Mesenchymal stem cell (in vitro differentiated cells and primary cell): ENCODE measurements around the gene MRE11.
A peak's percentile ranks its signal among the peaks of the same experiment; 100 is the strongest.
"Not testable (repeated sequence)": the region's sequence is repeated elsewhere in the genome, so short reads cannot be mapped to it uniquely, and the experiment has no call there.

ENCODE experiments used
- DNase-seq: peaks from one replicate; pipeline ENCODE4 v3.0.0-alpha.2; 2013
- H2AFZ ChIP-seq: one replicate; pipeline ENCODE4 v1.6.1; 2013; ENCODE audit warnings: low read depth, mild to moderate bottlenecking, control low read depth, inconsistent platforms, low read length, moderate library complexity
- H2AK5ac ChIP-seq: 2 replicates; pipeline ENCODE4 v1.6.1; 2013; ENCODE audit warnings: low read length, moderate library complexity, mild to moderate bottlenecking, inconsistent platforms; ENCODE audit not compliant: severe bottlenecking
- H2BK120ac ChIP-seq: one replicate; pipeline ENCODE4 v1.6.1; 2013; ENCODE audit warnings: low read depth, mild to moderate bottlenecking, inconsistent platforms, low read length, moderate library complexity
- H2BK12ac ChIP-seq, 2 experiments: one replicate each; pipeline ENCODE4 v1.6.1; 2013; ENCODE audit warnings: inconsistent platforms in 2 of 2, low read length in 2 of 2, mild to moderate bottlenecking in 2 of 2, moderate library complexity in 2 of 2, control low read depth in 1 of 2
- H2BK15ac ChIP-seq: one replicate; pipeline ENCODE4 v1.6.1; 2013; ENCODE audit warnings: mild to moderate bottlenecking, low read depth, inconsistent platforms; ENCODE audit not compliant: poor library complexity, severe bottlenecking
- H2BK5ac ChIP-seq: 2 replicates; pipeline ENCODE4 v1.6.1; 2013; ENCODE audit warnings: low read depth, mild to moderate bottlenecking, low read length, control low read depth, inconsistent platforms; ENCODE audit not compliant: poor library complexity, severe bottlenecking
- H3K14ac ChIP-seq, 2 experiments: one replicate each; pipeline ENCODE4 v1.6.1; 2013; ENCODE audit warnings: inconsistent platforms in 2 of 2, low read length in 2 of 2, control low read depth in 1 of 2, mild to moderate bottlenecking in 1 of 2, moderate library complexity in 1 of 2
- H3K18ac ChIP-seq, 2 experiments: one replicate each; pipeline ENCODE4 v1.6.1; 2013; ENCODE audit warnings: inconsistent platforms in 2 of 2, low read length in 2 of 2, control low read depth in 1 of 2, low read depth in 1 of 2, mild to moderate bottlenecking in 1 of 2
- H3K23ac ChIP-seq, 2 experiments: one replicate each; pipeline ENCODE4 v1.6.1; 2013; ENCODE audit warnings: inconsistent platforms in 2 of 2, low read length in 2 of 2, mild to moderate bottlenecking in 2 of 2, moderate library complexity in 2 of 2, control low read depth in 1 of 2
- H3K27ac ChIP-seq: 2 replicates; pipeline ENCODE4 v1.5.1; 2013; ENCODE audit warnings: mild to moderate bottlenecking, moderate library complexity, low read length, control low read depth, inconsistent platforms; ENCODE audit not compliant: poor library complexity, severe bottlenecking
- H3K27me3 ChIP-seq, 2 experiments: 2 replicates each; pipeline versions ENCODE4 v1.6.1 to v1.7.0; 2013; ENCODE audit warnings: low read length in 2 of 2, mild to moderate bottlenecking in 2 of 2, moderate library complexity in 2 of 2, control low read depth in 1 of 2, inconsistent platforms in 1 of 2; ENCODE audit not compliant: control insufficient read depth in 1 of 2, insufficient read depth in 1 of 2
- H3K36me3 ChIP-seq, 2 experiments: 2 replicates each; pipeline versions ENCODE4 v1.6.1 to v1.7.0; 2013; ENCODE audit warnings: low read length in 2 of 2, control low read depth in 1 of 2, inconsistent platforms in 1 of 2, low read depth in 1 of 2, mild to moderate bottlenecking in 1 of 2; ENCODE audit not compliant: insufficient read depth in 2 of 2, control insufficient read depth in 1 of 2
- H3K4ac ChIP-seq, 2 experiments: one replicate each; pipeline ENCODE4 v1.6.1; 2013; ENCODE audit warnings: inconsistent platforms in 2 of 2, low read length in 2 of 2, mild to moderate bottlenecking in 2 of 2, moderate library complexity in 2 of 2, control low read depth in 1 of 2, low read depth in 1 of 2
- H3K4me1 ChIP-seq: 2 replicates; pipeline ENCODE4 v1.6.1; 2013; ENCODE audit warnings: low read depth, low read length, control low read depth; ENCODE audit not compliant: control insufficient read depth, insufficient read depth
- H3K4me2 ChIP-seq: 2 replicates; pipeline ENCODE4 v1.6.1; 2013; ENCODE audit warnings: low read length, mild to moderate bottlenecking, inconsistent platforms; ENCODE audit not compliant: poor library complexity, severe bottlenecking
- H3K4me3 ChIP-seq, 2 experiments: 2 replicates each; pipeline versions ENCODE4 v1.5.1 to v1.7.0; 2013; ENCODE audit warnings: low read length in 2 of 2, mild to moderate bottlenecking in 2 of 2, control low read depth in 1 of 2, low read depth in 1 of 2; ENCODE audit not compliant: insufficient read depth in 1 of 2
- H3K79me1 ChIP-seq: replicated peaks from 2 replicates; pipeline ENCODE4 v1.6.1; 2013; ENCODE audit warnings: mild to moderate bottlenecking, control low read depth, low read length, inconsistent platforms; ENCODE audit not compliant: poor library complexity, severe bottlenecking
- H3K9ac ChIP-seq: 2 replicates; pipeline ENCODE4 v1.7.0; 2013; ENCODE audit warnings: mild to moderate bottlenecking, low read length, moderate library complexity
- H3K9me3 ChIP-seq: 2 replicates; pipeline ENCODE4 v1.7.0; 2013; ENCODE audit warnings: mild to moderate bottlenecking, low read length; ENCODE audit not compliant: control insufficient read depth
- H4K8ac ChIP-seq: one replicate; pipeline ENCODE4 v1.6.1; 2013; ENCODE audit warnings: inconsistent platforms, mild to moderate bottlenecking, low read length, moderate library complexity
- H4K91ac ChIP-seq: one replicate; pipeline ENCODE4 v1.6.1; 2013; ENCODE audit warnings: mild to moderate bottlenecking, low read length, inconsistent platforms
- WGBS: methylation state at CpG from one replicate; pipeline ENCODE4 v1.1.7; 2013; ENCODE audit warnings: mixed read lengths; 5-methylcytosine and 5-hydroxymethylcytosine counted together

MRE11 gene

DNA sequence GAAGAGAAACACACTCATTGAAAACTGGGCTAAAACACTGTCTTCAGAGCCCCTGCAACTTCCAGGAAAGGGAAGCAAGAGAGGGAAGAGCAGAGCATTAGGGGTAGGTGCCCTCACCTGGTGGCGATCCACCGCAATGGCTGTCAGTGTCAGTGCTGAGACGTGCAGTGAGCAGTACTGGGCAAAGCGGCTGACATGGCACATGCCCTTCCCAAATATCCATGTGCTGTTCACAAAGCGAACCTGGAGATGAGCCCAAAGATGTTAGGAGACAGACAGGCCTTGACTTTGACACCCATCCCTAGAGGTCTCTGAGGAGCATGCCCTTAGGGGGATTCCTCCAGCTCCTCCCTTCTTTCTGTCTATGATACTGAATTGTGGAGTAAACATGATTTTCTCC, 97.4 kb downstream of the MRE11 start:
- no peak overlapping the region for H2BK5ac ChIP-seq
- no peak overlapping the region for H3K14ac ChIP-seq
- no peak overlapping the region for H3K23ac ChIP-seq
- no peak overlapping the region for H2BK15ac ChIP-seq
- no peak overlapping the region for H3K18ac ChIP-seq
- peak overlapping the region; percentile 46 for H2AFZ ChIP-seq
- 87% methylated on average over 5 of the region's 5 CpGs for WGBS
- H2BK12ac ChIP-seq = no peak overlapping the region
- H3K27ac ChIP-seq = no peak overlapping the region
- H4K8ac ChIP-seq = no peak overlapping the region
- H3K4me1 ChIP-seq = peaks cover 5% of the 10 kb centered on the region
- H3K36me3 ChIP-seq = no peaks in the 10 kb centered on the region
- DNase-seq = no peak
- no peak overlapping the region for H3K4me2 ChIP-seq
- no peak overlapping the region for H3K9ac ChIP-seq
- H3K79me1 ChIP-seq = no peaks in the 10 kb centered on the region
- no peak overlapping the region for H4K91ac ChIP-seq
- H3K4me3 ChIP-seq = no peak overlapping the region
- peaks cover 46 to 56% of the 10 kb centered on the region in 2 experiments for H3K27me3 ChIP-seq
- no peak overlapping the region for H2AK5ac ChIP-seq
- no peaks in the 10 kb centered on the region for H3K9me3 ChIP-seq
- H3K4ac ChIP-seq = no peak overlapping the region
- no peak overlapping the region for H2BK120ac ChIP-seq

DNA sequence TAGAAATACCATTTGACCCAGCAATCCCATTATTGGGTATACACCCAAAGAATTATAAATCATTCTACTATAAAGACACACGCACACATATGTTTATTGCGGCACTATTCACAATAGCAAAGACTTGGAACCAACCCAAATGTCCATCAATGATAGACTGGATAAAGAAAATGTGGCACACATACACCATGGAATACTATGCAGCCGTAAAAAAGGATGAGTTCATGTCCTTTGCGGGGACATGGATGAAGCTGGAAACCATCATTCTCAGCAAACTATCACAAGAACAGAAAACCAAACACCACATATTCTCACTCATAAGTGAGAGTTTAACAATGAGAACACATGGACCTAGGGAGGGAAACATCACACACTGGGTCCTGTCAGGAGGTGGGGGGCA, 101.7 kb downstream of the MRE11 start:
- not testable (repeated sequence) for H3K23ac ChIP-seq, H2BK12ac ChIP-seq, H3K9me3 ChIP-seq, H3K79me1 ChIP-seq, H3K4ac ChIP-seq, H2AFZ ChIP-seq, H3K9ac ChIP-seq, H3K4me2 ChIP-seq, H3K4me3 ChIP-seq, H2BK120ac ChIP-seq, H3K4me1 ChIP-seq, H3K18ac ChIP-seq, H3K36me3 ChIP-seq, H2BK15ac ChIP-seq, H3K14ac ChIP-seq, H4K91ac ChIP-seq, H3K27ac ChIP-seq, DNase-seq, H4K8ac ChIP-seq, H2AK5ac ChIP-seq, H2BK5ac ChIP-seq
- 86% methylated on average over 1 of the region's 4 CpGs for WGBS
- H3K27me3 ChIP-seq = peaks cover 5 to 14% of the 10 kb centered on the region in 2 experiments

DNA sequence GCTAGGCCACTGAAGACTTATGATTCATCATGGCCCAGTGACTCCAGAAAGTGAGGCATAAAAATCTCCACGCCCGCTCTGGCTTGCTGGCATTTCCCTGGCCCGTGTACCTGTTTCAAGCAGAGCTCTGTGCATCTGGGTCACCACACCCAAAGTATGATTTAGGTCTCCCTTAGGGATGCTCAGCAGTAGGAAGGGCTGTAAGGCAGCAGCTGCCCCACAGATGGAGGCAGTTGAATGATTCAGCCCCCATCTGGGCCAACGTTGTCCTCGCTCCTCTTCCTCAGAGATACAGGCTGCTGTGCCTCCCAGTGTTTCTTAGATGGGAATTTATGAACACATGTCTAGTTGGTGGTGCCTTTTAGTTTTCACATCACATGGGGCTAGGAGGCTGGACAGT, 114.0 kb downstream of the MRE11 start:
- Histone ChIP-seq H3K9me3 (no peaks in the 10 kb centered on the region), H2AK5ac (no peak overlapping the region), H2BK15ac (no peak overlapping the region), H3K18ac (no peak overlapping the region), H2BK12ac (no peak overlapping the region), H4K91ac (no peak overlapping the region), H3K23ac (no peak overlapping the region), H3K27ac (no peak overlapping the region), H3K36me3 (no peaks in the 10 kb centered on the region), H3K4ac (no peak overlapping the region), H3K4me3 (no peak overlapping the region), H3K14ac (no peak overlapping the region), H3K27me3 (peaks cover 3 to 8% of the 10 kb centered on the region in 2 experiments), H3K79me1 (no peaks in the 10 kb centered on the region), H4K8ac (no peak overlapping the region), H3K9ac (no peak overlapping the region), H3K4me2 (no peak overlapping the region), H2BK5ac (no peak overlapping the region), H2AFZ (no peak overlapping the region), H2BK120ac (no peak overlapping the region), H3K4me1 (no peaks in the 10 kb centered on the region)
- DNase-seq = no peak
- WGBS = 87% methylated on average over 5 of the region's 5 CpGs

DNA sequence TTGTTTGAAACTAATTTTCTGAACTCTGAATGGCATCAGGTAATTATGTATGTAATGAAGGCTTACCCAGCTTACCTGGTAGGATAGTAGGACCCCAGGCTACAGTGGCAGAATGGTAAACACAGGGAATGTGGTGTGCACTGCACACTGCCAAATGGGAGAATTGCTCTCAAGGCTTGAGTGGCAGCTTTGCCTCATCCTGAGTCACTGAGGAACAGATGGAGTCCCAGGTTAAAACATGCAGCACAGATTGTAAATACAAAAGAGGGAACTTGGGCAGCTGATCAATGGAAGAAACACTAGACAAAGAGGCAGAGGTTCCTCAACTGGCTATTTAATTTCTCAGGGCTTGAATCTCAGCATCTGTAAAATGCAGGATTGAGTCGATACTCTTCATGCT, 116.8 kb downstream of the MRE11 start:
- no peak overlapping the region for H4K91ac ChIP-seq
- H3K18ac ChIP-seq = no peak overlapping the region

More for the DNA sequence above, 116.8 kb downstream of the MRE11 start:
- WGBS = 60% methylated on average over 1 of the region's 1 CpG
- Histone ChIP-seq H2BK5ac (no peak overlapping the region), H2BK15ac (no peak overlapping the region), H3K4me2 (no peak overlapping the region), H3K36me3 (no peaks in the 10 kb centered on the region), H2BK120ac (no peak overlapping the region), H4K8ac (no peak overlapping the region), H3K4me1 (no peaks in the 10 kb centered on the region), H2AK5ac (no peak overlapping the region), H3K9me3 (no peaks in the 10 kb centered on the region), H3K14ac (no peak overlapping the region), H2AFZ (no peak overlapping the region), H3K9ac (no peak overlapping the region), H3K27me3 (peaks cover 3 to 8% of the 10 kb centered on the region in 2 experiments), H3K27ac (no peak overlapping the region), H3K79me1 (no peaks in the 10 kb centered on the region), H3K4ac (no peak overlapping the region), H3K4me3 (no peak overlapping the region), H2BK12ac (no peak overlapping the region), H3K23ac (no peak overlapping the region)
- no peak for DNase-seq
